SK-N-MC (cell line): ENCODE data around the gene NCOA4.
"Not testable (repeated sequence)": the region's sequence is repeated elsewhere in the genome, so short reads cannot be mapped to it uniquely, and the experiment has no call there.

Source experiments
- EZH2 ChIP-seq: fragments of 200-600 bp; sonication (generic); IDR thresholded peaks from one replicate; pipeline ENCODE4 v1.6.1; 2017; ENCODE audit warnings: antibody characterized with exemption
- FOXP2 ChIP-seq: optimal IDR thresholded peaks from 2 replicates; pipeline ENCODE3; 2011; ENCODE audit warnings: mild to moderate bottlenecking, moderate library complexity; ENCODE audit not compliant: insufficient read depth; ENCODE audit errors: extremely low read length, control extremely low read depth
- POLR2AphosphoS5 ChIP-seq: IDR thresholded peaks from 2 replicates; pipeline ENCODE4 v1.6.1; 2012; ENCODE audit warnings: mild to moderate bottlenecking, low read depth, low read length, borderline replicate concordance

GRCh38 chr10:45957928-45958327, 72.5 kb downstream of the NCOA4 start:
- not testable (repeated sequence) for TF ChIP-seq POLR2AphosphoS5, EZH2, FOXP2
